ENCODE results near the gene GPS2. TPM values are rescaled to one million over a fixed set of nuclear protein-coding genes. Genes with fewer than 3 reads are reported as not detected.

GPS2 gene
- total and polyA plus RNA-seq, 2 experiments from 2014 or later, result 83.4 to 122 TPM

DNA sequence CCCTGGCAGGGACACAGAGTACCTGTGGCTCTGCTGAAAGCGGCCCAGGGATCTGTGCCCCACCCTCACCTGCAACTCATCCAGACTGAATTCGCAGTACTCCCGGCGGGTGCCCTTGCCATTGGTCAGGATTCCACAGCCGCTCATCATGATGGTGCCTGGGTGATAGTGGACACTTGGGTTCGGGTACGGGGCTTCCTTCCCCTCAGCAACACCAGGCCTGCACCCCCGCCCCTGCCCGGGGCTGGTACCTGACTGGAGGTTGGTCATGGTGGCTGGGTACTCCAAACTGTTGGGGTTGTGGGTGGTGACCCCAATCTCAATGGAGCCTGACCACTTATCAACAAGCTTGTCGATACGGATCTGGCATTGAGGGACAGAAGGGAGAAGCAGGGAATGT lies 11.0 kb upstream of the GPS2 start:
- peaks cover 14% of the 10 kb centered on the region for H3K4me1 Mint-ChIP-seq
- no peak for DNase-seq (ENCODE audit: low spot score)
- H4K20me1 ChIP-seq (replicated peaks; ENCODE audit: insufficient read depth), result no peaks in the 10 kb centered on the region
- H3K79me2 ChIP-seq (replicated peaks; ENCODE audit: insufficient read depth), result peaks cover 14% of the 10 kb centered on the region
- TF ChIP-seq, protein P1, sequence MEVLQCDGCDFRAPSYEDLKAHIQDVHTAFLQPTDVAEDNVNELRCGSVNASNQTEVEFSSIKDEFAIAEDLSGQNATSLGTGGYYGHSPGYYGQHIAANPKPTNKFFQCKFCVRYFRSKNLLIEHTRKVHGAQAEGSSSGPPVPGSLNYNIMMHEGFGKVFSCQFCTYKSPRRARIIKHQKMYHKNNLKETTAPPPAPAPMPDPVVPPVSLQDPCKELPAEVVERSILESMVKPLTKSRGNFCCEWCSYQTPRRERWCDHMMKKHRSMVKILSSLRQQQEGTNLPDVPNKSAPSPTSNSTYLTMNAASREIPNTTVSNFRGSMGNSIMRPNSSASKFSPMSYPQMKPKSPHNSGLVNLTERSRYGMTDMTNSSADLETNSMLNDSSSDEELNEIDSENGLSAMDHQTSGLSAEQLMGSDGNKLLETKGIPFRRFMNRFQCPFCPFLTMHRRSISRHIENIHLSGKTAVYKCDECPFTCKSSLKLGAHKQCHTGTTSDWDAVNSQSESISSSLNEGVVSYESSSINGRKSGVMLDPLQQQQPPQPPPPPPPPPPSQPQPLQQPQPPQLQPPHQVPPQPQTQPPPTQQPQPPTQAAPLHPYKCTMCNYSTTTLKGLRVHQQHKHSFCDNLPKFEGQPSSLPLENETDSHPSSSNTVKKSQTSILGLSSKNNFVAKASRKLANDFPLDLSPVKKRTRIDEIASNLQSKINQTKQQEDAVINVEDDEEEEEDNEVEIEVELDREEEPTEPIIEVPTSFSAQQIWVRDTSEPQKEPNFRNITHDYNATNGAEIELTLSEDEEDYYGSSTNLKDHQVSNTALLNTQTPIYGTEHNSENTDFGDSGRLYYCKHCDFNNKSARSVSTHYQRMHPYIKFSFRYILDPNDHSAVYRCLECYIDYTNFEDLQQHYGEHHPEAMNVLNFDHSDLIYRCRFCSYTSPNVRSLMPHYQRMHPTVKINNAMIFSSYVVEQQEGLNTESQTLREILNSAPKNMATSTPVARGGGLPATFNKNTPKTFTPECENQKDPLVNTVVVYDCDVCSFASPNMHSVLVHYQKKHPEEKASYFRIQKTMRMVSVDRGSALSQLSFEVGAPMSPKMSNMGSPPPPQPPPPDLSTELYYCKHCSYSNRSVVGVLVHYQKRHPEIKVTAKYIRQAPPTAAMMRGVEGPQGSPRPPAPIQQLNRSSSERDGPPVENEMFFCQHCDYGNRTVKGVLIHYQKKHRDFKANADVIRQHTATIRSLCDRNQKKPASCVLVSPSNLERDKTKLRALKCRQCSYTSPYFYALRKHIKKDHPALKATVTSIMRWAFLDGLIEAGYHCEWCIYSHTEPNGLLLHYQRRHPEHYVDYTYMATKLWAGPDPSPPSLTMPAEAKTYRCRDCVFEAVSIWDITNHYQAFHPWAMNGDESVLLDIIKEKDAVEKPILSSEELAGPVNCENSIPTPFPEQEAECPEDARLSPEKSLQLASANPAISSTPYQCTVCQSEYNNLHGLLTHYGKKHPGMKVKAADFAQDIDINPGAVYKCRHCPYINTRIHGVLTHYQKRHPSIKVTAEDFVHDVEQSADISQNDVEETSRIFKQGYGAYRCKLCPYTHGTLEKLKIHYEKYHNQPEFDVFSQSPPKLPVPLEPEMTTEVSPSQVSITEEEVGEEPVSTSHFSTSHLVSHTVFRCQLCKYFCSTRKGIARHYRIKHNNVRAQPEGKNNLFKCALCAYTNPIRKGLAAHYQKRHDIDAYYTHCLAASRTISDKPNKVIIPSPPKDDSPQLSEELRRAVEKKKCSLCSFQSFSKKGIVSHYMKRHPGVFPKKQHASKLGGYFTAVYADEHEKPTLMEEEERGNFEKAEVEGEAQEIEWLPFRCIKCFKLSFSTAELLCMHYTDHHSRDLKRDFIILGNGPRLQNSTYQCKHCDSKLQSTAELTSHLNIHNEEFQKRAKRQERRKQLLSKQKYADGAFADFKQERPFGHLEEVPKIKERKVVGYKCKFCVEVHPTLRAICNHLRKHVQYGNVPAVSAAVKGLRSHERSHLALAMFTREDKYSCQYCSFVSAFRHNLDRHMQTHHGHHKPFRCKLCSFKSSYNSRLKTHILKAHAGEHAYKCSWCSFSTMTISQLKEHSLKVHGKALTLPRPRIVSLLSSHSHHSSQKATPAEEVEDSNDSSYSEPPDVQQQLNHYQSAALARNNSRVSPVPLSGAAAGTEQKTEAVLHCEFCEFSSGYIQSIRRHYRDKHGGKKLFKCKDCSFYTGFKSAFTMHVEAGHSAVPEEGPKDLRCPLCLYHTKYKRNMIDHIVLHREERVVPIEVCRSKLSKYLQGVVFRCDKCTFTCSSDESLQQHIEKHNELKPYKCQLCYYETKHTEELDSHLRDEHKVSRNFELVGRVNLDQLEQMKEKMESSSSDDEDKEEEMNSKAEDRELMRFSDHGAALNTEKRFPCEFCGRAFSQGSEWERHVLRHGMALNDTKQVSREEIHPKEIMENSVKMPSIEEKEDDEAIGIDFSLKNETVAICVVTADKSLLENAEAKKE (CRISPR knock-in tag; IDR thresholded peaks at IDR 0.05), result no peak
- TF ChIP-seq POLR2AphosphoS5 (IDR thresholded peaks at IDR 0.05; ENCODE audit: low read depth) (no peak), ZNF331 (CRISPR knock-in tag; IDR thresholded peaks at IDR 0.05; ENCODE audit: low read depth) (no peak), CREB1 (CRISPR knock-in tag; IDR thresholded peaks at IDR 0.05; ENCODE audit: low read depth) (no peak), JUNB (IDR thresholded peaks at IDR 0.05; ENCODE audit: unreplicated experiment) (no peak), EZH2phosphoT487 (IDR thresholded peaks at IDR 0.05; ENCODE audit: unreplicated experiment) (no peak), ZNF114 (CRISPR knock-in tag; IDR thresholded peaks at IDR 0.05) (no peak), EZH2 (IDR thresholded peaks at IDR 0.05; ENCODE audit: low read depth, unreplicated experiment) (no peak), NANOG (IDR thresholded peaks at IDR 0.05; ENCODE audit: borderline replicate concordance) (no peak), STAT1 (IDR thresholded peaks at IDR 0.05; ENCODE audit: unreplicated experiment) (no peak)
- TF ChIP-seq, protein P2, sequence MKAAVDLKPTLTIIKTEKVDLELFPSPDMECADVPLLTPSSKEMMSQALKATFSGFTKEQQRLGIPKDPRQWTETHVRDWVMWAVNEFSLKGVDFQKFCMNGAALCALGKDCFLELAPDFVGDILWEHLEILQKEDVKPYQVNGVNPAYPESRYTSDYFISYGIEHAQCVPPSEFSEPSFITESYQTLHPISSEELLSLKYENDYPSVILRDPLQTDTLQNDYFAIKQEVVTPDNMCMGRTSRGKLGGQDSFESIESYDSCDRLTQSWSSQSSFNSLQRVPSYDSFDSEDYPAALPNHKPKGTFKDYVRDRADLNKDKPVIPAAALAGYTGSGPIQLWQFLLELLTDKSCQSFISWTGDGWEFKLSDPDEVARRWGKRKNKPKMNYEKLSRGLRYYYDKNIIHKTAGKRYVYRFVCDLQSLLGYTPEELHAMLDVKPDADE (IDR thresholded peaks at IDR 0.05), result no peak
- TF ChIP-seq, protein P3, sequence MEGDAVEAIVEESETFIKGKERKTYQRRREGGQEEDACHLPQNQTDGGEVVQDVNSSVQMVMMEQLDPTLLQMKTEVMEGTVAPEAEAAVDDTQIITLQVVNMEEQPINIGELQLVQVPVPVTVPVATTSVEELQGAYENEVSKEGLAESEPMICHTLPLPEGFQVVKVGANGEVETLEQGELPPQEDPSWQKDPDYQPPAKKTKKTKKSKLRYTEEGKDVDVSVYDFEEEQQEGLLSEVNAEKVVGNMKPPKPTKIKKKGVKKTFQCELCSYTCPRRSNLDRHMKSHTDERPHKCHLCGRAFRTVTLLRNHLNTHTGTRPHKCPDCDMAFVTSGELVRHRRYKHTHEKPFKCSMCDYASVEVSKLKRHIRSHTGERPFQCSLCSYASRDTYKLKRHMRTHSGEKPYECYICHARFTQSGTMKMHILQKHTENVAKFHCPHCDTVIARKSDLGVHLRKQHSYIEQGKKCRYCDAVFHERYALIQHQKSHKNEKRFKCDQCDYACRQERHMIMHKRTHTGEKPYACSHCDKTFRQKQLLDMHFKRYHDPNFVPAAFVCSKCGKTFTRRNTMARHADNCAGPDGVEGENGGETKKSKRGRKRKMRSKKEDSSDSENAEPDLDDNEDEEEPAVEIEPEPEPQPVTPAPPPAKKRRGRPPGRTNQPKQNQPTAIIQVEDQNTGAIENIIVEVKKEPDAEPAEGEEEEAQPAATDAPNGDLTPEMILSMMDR (conservative IDR thresholded peaks at IDR 0.05; ENCODE audit: low read depth in 2 of 2), result no peak
- TF ChIP-seq, protein P4, sequence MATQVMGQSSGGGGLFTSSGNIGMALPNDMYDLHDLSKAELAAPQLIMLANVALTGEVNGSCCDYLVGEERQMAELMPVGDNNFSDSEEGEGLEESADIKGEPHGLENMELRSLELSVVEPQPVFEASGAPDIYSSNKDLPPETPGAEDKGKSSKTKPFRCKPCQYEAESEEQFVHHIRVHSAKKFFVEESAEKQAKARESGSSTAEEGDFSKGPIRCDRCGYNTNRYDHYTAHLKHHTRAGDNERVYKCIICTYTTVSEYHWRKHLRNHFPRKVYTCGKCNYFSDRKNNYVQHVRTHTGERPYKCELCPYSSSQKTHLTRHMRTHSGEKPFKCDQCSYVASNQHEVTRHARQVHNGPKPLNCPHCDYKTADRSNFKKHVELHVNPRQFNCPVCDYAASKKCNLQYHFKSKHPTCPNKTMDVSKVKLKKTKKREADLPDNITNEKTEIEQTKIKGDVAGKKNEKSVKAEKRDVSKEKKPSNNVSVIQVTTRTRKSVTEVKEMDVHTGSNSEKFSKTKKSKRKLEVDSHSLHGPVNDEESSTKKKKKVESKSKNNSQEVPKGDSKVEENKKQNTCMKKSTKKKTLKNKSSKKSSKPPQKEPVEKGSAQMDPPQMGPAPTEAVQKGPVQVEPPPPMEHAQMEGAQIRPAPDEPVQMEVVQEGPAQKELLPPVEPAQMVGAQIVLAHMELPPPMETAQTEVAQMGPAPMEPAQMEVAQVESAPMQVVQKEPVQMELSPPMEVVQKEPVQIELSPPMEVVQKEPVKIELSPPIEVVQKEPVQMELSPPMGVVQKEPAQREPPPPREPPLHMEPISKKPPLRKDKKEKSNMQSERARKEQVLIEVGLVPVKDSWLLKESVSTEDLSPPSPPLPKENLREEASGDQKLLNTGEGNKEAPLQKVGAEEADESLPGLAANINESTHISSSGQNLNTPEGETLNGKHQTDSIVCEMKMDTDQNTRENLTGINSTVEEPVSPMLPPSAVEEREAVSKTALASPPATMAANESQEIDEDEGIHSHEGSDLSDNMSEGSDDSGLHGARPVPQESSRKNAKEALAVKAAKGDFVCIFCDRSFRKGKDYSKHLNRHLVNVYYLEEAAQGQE (IDR thresholded peaks at IDR 0.05; ENCODE audit: unreplicated experiment), result no peak
- no peak overlapping the region for H3K27ac ChIP-seq (ENCODE audit: low read depth)
- no peak overlapping the region for H3K27ac Mint-ChIP-seq
- no peak overlapping the region for H2AFZ ChIP-seq
- peaks cover 24% of the 10 kb centered on the region for H3F3A ChIP-seq (replicated peaks; ENCODE audit: low read depth)
- H3K36me3 ChIP-seq (ENCODE audit: insufficient read depth), result peaks cover 17% of the 10 kb centered on the region; the same call in 1 of the 2 replicates
- peaks cover 49% of the 10 kb centered on the region for H3K36me3 Mint-ChIP-seq (ENCODE audit: low read depth)
- H3K9me2 ChIP-seq (ENCODE audit: insufficient read depth), result no peaks in the 10 kb centered on the region
- peaks cover 6% of the 10 kb centered on the region for H3K27me3 Mint-ChIP-seq (ENCODE audit: insufficient read depth, low read depth, poor library complexity)
- H3K27me3 ChIP-seq (ENCODE audit: insufficient read depth), result no peaks in the 10 kb centered on the region
- H3K4me3 ChIP-seq, result no peak overlapping the region
- no peak overlapping the region for H3K4me2 ChIP-seq
- ATAC-seq, result no peak
- H3K4me1 ChIP-seq (ENCODE audit: insufficient read depth), result peaks cover 10% of the 10 kb centered on the region
- no peaks in the 10 kb centered on the region for H3K9me3 Mint-ChIP-seq
- no peak overlapping the region for H3K4me3 Mint-ChIP-seq
